ENCODE results near the gene PDE6A. TPM values are rescaled to one million over a fixed set of nuclear protein-coding genes. Genes with fewer than 3 reads are reported as not detected.

PDE6A gene
- total RNA-seq (not detected), polyA plus RNA-seq (not detected), total RNA-seq (0 to 0.26 (median 0) reads per million in 6 experiments)

GRCh38 chr5:149944666-149945065 lies at the start of gene PDE6A:
Gene PDE6A, minus strand, starts transcription at chr5:149944793. Its CDS starts 120 bp downstream, at chr5:149944673.
- Mint-ChIP-seq H3K4me1 (no peaks in the 10 kb centered on the region), H3K27me3 (peaks cover 0 to 8% (median 3%) of the 10 kb centered on the region in 5 donors), H3K27ac (no peak within 1 kb of the TSS), H3K9me3 (no peaks in the 10 kb centered on the region), H3K4me3 (no peak within 1 kb of the TSS), H3K36me3 (no peaks in the 10 kb centered on the region)
- no peak for ATAC-seq
- POLR2A ChIA-PET = no interaction called here
- DNase-seq = no peak

DNA sequence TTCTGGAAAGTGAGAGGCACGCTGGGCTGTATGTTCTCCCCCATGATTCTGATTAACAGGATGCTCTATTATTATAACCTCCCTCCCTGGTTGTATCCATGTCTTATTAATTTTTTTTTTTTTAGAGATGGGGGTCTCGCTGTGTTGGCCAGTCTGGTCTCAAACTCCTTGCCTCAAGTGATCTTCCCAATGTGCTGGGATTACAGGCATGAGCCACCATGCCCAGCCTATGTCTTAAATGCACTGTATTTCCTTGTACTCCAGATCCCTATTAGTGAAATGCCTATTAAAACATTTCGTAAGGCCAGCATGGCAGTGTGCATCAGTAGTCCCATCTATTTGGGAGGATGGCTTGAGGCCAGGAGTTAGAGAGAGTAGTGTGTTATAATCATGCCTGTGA lies 48.9 kb upstream of the PDE6A start:
- peaks cover 0 to 2% (median under 1%) of the 10 kb centered on the region in 4 donors for H3K4me1 Mint-ChIP-seq
- POLR2A ChIA-PET = interaction anchor here (0.5 to 0.6 kb wide), 2 partner anchors 43 to 459 kb away, joined by 3 to 4 read pairs; no protein-coding TSS in a partner anchor
- no peak for DNase-seq
- peaks cover 0 to 16% (median 2%) of the 10 kb centered on the region in 3 donors for H3K36me3 Mint-ChIP-seq
- no peak overlapping the region for H3K4me3 Mint-ChIP-seq
- no peak for ATAC-seq
- no peaks in the 10 kb centered on the region for H3K27me3 Mint-ChIP-seq
- peak overlapping the region in 1 of 10 donors; percentile 51 for H3K27ac Mint-ChIP-seq
- H3K9me3 Mint-ChIP-seq = no peaks in the 10 kb centered on the region

- Mint-ChIP-seq H3K27me3 (no peaks in the 10 kb centered on the region), H3K27ac (no peak overlapping the region), H3K36me3 (peaks cover 0 to 9% (median 0%) of the 10 kb centered on the region in 3 donors), H3K4me3 (no peak overlapping the region), H3K9me3 (no peaks in the 10 kb centered on the region), H3K4me1 (peaks cover 0 to 2% (median 0%) of the 10 kb centered on the region in 4 donors)
- POLR2A ChIA-PET = interaction anchor here (1.0 kb wide), 1 partner anchor 10 kb away, joined by 5 read pairs; the partner anchor contains the start of genes HMGXB3 and TIGD6
- peak; percentile 39 to 84 (median 58) for DNase-seq
- peak; percentile 82 to 85 for ATAC-seq
These were observed 46.2 kb upstream of the PDE6A start for GRCh38 chr5:149990518-149991376.

DNA sequence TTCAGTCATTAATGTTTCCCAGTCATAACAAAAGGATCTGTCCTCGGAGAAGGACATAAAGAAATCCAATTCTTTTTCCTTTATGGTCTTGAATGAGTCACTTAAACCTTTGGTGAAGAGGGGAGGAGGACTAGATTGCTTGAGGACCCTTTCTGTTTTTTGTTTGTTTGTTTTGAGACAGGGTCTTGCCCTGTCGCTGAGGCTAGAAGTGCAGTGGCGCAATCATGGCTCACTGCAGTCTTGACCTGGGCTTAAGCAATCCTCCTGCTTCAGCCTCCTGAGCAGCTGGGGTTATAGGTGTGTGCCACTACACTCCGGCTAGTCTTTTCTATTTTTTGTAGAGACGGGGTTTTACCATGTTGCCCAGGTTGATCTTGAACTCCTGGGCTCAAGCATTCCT lies 43.5 kb upstream of the PDE6A start:
- DNase-seq (no peak), ATAC-seq (no peak)
- POLR2A ChIA-PET = interaction anchor here (1.1 kb wide), 1 partner anchor 157 kb away, joined by 3 read pairs; no protein-coding TSS in a partner anchor
- Mint-ChIP-seq H3K4me3 (no peak overlapping the region), H3K36me3 (peaks cover 0 to 3% (median 3%) of the 10 kb centered on the region in 3 donors), H3K27ac (no peak overlapping the region), H3K9me3 (no peaks in the 10 kb centered on the region), H3K4me1 (peaks cover 0 to 2% (median 0%) of the 10 kb centered on the region in 4 donors), H3K27me3 (no peaks in the 10 kb centered on the region)

- Mint-ChIP-seq H3K4me3 (no peak overlapping the region), H3K9me3 (no peaks in the 10 kb centered on the region), H3K36me3 (peaks cover 6 to 51% (median 24%) of the 10 kb centered on the region in 3 donors), H3K27ac (no peak overlapping the region), H3K27me3 (no peaks in the 10 kb centered on the region), H3K4me1 (no peaks in the 10 kb centered on the region)
- ATAC-seq = no peak
- POLR2A ChIA-PET = no interaction called here
- no peak for DNase-seq
These were observed 37.9 kb upstream of the PDE6A start for GRCh38 chr5:149982505-149982904.

DNA sequence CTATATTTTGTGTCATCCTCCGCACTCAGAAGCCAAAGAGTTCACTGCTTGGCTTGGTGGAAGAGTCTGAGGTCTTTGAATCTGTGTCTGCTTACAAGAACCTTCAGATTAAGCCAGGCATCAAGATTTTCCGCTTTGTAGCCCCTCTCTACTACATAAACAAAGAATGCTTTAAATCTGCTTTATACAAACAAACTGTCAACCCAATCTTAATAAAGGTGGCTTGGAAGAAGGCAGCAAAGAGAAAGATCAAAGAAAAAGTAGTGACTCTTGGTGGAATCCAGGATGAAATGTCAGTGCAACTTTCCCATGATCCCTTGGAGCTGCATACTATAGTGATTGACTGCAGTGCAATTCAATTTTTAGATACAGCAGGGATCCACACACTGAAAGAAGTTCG lies 36.6 kb upstream of the PDE6A start:
- ATAC-seq = no peak
- no peaks in the 10 kb centered on the region for H3K9me3 Mint-ChIP-seq
- H3K36me3 Mint-ChIP-seq = peaks cover 6 to 63% (median 25%) of the 10 kb centered on the region in 3 donors
- POLR2A ChIA-PET = no interaction called here
- H3K4me3 Mint-ChIP-seq = no peak overlapping the region
- H3K4me1 Mint-ChIP-seq = no peaks in the 10 kb centered on the region
- peak overlapping the region in 2 of 10 donors; percentile 22 to 57 for H3K27ac Mint-ChIP-seq
- H3K27me3 Mint-ChIP-seq = no peaks in the 10 kb centered on the region
- no peak for DNase-seq

DNA sequence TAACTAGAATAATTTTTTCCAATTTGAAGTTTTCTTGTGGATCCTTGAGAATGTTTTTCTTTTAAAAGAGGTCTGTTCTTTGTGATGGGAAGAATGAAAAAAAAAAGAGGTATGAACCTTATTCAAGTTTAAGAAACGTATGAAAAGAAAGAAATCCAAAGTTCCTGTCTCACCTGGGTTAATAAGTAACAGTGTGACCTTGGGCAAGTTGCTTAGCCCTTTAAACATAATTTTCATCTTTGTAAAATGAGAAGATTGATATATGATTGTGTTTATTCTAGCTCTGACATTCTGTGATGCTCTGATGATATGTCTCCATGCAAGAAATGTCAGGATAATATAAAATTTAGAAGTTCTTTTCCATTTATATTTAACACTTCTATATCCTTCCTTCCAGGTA lies 35.3 kb upstream of the PDE6A start:
- no peaks in the 10 kb centered on the region for H3K9me3 Mint-ChIP-seq
- peaks cover 0 to 2% (median under 1%) of the 10 kb centered on the region in 4 donors for H3K4me1 Mint-ChIP-seq
- POLR2A ChIA-PET = no interaction called here
- H3K27ac Mint-ChIP-seq = no peak overlapping the region
- H3K36me3 Mint-ChIP-seq = peaks cover 6 to 74% (median 25%) of the 10 kb centered on the region in 3 donors
- no peaks in the 10 kb centered on the region for H3K27me3 Mint-ChIP-seq
- ATAC-seq = no peak
- H3K4me3 Mint-ChIP-seq = no peak overlapping the region
- DNase-seq = no peak

- POLR2A ChIA-PET = no interaction called here
- ATAC-seq = no peak
- no peak for DNase-seq
- H3K27me3 Mint-ChIP-seq = no peaks in the 10 kb centered on the region
- H3K4me1 Mint-ChIP-seq = peaks cover 7 to 15% (median 10%) of the 10 kb centered on the region in 4 donors
- peaks cover 5 to 62% (median 21%) of the 10 kb centered on the region in 3 donors for H3K36me3 Mint-ChIP-seq
- no peak overlapping the region for H3K4me3 Mint-ChIP-seq
- H3K9me3 Mint-ChIP-seq = no peaks in the 10 kb centered on the region
- H3K27ac Mint-ChIP-seq = no peak overlapping the region
These were observed 30.8 kb upstream of the PDE6A start for GRCh38 chr5:149975409-149975808.

DNA sequence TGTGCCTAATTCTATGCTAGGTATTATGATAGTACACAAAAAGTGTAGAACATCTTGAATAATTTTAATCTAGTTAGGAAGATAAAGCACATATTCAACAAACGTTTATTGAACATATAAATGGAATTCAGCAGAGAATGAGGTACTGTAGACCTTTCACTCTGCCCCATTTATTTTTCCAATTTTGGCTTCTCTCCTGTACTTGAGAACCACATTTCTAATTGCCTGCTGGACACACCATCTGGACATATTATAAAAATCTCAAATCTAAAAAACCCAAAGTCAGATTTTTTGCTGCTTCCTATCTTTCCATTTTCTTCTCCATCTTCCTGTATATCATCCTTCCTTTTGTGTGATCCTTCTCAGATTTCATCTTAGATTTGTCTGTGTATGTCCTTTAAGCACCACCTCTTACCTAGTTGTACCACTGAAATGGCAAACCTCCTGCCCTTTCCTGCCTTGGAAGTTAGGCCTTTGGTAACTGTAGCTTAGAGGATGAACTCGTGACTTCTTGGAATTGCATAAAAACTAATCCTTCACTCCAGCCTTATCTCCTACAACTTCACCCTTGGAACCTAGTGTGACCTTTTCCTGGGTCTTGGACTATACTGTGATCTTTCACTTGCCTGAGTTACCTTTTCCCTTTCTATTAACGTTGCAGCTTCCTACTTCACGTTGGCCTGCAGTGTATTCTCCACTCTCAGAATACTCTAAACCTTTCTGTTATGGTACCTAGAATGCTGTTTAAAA lies 24.8 kb upstream of the PDE6A start:
- DNase-seq = no peak
- peaks cover 10 to 24% (median 17%) of the 10 kb centered on the region in 4 donors for H3K4me1 Mint-ChIP-seq
- no peak overlapping the region for H3K27ac Mint-ChIP-seq

DNA sequence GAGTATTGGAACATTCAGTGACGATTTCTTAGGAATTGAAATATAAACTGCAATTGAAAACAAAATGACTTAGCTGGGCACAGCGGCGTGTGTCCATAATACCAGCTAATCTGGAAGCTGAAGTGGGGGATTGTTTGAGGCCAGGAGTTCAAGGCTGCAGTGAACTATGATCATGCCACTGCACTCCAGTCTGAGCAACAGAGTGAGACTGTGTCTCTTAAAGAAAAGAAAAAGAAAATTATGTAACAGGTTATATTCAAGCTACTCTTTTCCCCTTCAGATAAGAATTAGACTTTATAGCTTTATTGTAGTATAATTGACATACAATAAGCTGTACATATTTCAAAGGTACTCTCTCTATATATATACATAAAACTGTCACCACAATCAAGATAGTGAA lies 22.4 kb upstream of the PDE6A start:
- H3K4me1 Mint-ChIP-seq = peaks cover 20 to 31% (median 26%) of the 10 kb centered on the region in 4 donors
- no peak overlapping the region for H3K4me3 Mint-ChIP-seq
- ATAC-seq (no peak), DNase-seq (no peak)
- no peaks in the 10 kb centered on the region for H3K9me3 Mint-ChIP-seq
- POLR2A ChIA-PET = no interaction called here
- peak overlapping the region in 1 of 10 donors; percentile 24 for H3K27ac Mint-ChIP-seq
- H3K36me3 Mint-ChIP-seq = peaks cover 0 to 16% (median 0%) of the 10 kb centered on the region in 3 donors
- H3K27me3 Mint-ChIP-seq = no peaks in the 10 kb centered on the region

More for the DNA sequence above, 24.8 kb upstream of the PDE6A start:
- POLR2A ChIA-PET = interaction anchor here (0.6 kb wide), 1 partner anchor 9 kb away, joined by 3 read pairs; the partner anchor contains the start of gene SLC26A2
- H3K36me3 Mint-ChIP-seq = peaks cover 0 to 19% (median 0%) of the 10 kb centered on the region in 3 donors
- H3K9me3 Mint-ChIP-seq = no peaks in the 10 kb centered on the region
- no peak for ATAC-seq
- no peaks in the 10 kb centered on the region for H3K27me3 Mint-ChIP-seq
- H3K4me3 Mint-ChIP-seq = no peak overlapping the region

DNA sequence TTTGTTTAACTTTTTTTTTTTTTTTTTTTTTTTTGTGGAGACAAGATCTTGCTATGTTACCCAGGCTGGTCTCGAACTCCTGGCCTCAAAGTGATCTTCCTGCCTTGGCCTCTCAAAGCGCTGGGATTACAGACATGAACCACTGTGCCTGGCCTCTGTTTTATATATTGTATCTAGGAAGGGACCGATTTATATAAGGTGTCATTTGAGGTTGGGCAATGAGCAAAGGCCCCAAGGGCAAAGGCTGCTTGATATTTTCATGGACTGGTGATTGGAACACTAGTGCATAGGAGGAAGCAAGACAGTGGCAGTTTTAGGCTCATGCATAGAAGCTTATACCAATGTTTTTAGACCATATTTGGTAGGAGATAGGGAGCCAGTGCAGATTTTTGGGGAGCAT lies 19.1 kb upstream of the PDE6A start:
- peaks cover 0 to 2% (median 0%) of the 10 kb centered on the region in 3 donors for H3K36me3 Mint-ChIP-seq
- POLR2A ChIA-PET = no interaction called here
- H3K9me3 Mint-ChIP-seq = no peaks in the 10 kb centered on the region
- H3K4me1 Mint-ChIP-seq = peaks cover 24 to 50% (median 42%) of the 10 kb centered on the region in 4 donors
- ATAC-seq = no peak
- peak overlapping the region in 1 of 10 donors; percentile 40 for H3K27ac Mint-ChIP-seq
- no peak overlapping the region for H3K4me3 Mint-ChIP-seq
- H3K27me3 Mint-ChIP-seq = no peaks in the 10 kb centered on the region
- no peak for DNase-seq

DNA sequence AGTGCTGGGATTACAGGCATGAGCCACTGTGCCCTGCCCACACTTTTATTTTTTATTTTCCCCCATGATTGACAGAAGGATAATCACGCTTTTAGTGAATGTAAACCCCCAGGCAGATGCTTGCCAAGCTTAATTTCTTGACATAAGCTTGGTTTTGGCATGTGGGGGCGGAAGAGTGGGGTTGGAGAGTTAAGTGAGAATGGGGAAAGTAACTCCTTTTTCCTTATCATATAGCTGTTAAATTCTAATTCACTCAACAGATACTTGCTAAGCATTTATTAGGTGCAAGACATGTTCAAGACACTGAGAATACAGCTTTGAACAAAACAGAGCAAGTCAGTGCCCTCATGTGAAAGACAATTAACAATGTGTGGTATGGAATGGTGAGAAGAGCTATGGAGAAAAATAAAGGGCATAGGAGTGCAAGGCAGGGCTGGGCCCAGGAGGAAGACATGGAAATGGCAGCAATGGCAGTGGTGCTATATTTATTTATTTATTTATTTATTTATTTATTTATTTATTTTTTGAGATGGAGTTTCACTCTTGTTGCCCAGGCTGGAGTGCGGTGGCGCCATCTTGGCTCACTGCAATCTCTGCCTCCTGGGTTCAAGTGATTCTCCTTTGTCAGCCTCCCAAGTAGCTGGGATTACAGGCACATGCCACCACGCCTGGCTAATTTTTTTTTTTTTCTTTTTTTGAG lies 18.2 kb upstream of the PDE6A start:
- Mint-ChIP-seq H3K27me3 (no peaks in the 10 kb centered on the region), H3K4me3 (peak overlapping the region in 5 of 10 donors; percentile 89 to 99 (median 96)), H3K4me1 (peaks cover 24 to 49% (median 43%) of the 10 kb centered on the region in 4 donors), H3K36me3 (peaks cover 0 to 2% (median 0%) of the 10 kb centered on the region in 3 donors), H3K9me3 (no peaks in the 10 kb centered on the region), H3K27ac (peak overlapping the region in 1 of 10 donors; percentile 29)
- no peak for ATAC-seq
- POLR2A ChIA-PET = interaction anchor here (0.6 to 0.7 kb wide), 3 partner anchors 156 to 600 kb away, joined by 3 read pairs; no protein-coding TSS in a partner anchor
- no peak for DNase-seq

Measured in naive thymus-derived CD8-positive, alpha-beta T cell (primary cell).